Activated CD4-positive, alpha-beta T cell treated with anti-CD3 and anti-CD28 coated beads, Interleukin-2, amount 10 ng/mL, durations not matched to agents 7 days and 5 days (primary cell): ENCODE results near the gene ADCY7. TPM values are rescaled to one million over a fixed set of nuclear protein-coding genes. Genes with fewer than 3 reads are reported as not detected.
A peak's percentile ranks its signal among the peaks of the same experiment; 100 is the strongest.
"Not testable (repeated sequence)": the region's sequence is repeated elsewhere in the genome, so short reads cannot be mapped to it uniquely, and the experiment has no call there.

Source experiments
- CTCF ChIA-PET: fragments of 350-600 bp; sonication (Branson Sonifier 250); formaldehyde crosslinking; loops from one replicate; lab custom pipeline; 2021; ENCODE audit warnings: antibody characterized with exemption; lab: Charles Lee
- POLR2A ChIA-PET: fragments of 350-600 bp; sonication (Branson Sonifier 250); formaldehyde crosslinking; loops from one replicate; lab custom pipeline; 2021; ENCODE audit warnings: antibody characterized with exemption; lab: Charles Lee
- DNase-seq: peaks from one replicate; pipeline ENCODE4 v3.0.0-alpha.2; 2020
- H3K27ac Mint-ChIP-seq: one replicate; pipeline ENCODE4 v1.8.0; 2021; ENCODE audit warnings: mild to moderate bottlenecking, moderate library complexity, mixed read lengths
- H3K27me3 Mint-ChIP-seq: one replicate; pipeline ENCODE4 v1.8.0; 2021; ENCODE audit warnings: mixed read lengths
- H3K36me3 Mint-ChIP-seq: one replicate; pipeline ENCODE4 v1.8.0; 2021; ENCODE audit warnings: low read depth, mixed read lengths
- H3K4me1 Mint-ChIP-seq: one replicate; pipeline ENCODE4 v1.8.0; 2021; ENCODE audit warnings: mixed read lengths
- H3K4me3 Mint-ChIP-seq: one replicate; pipeline ENCODE4 v1.8.0; 2021; ENCODE audit warnings: mild to moderate bottlenecking, moderate library complexity, mixed read lengths
- H3K9me3 Mint-ChIP-seq: one replicate; pipeline ENCODE4 v1.8.0; 2021; ENCODE audit warnings: mixed read lengths
- total RNA-seq, 2 experiments: library from RNA; stranded (reverse); gene quantifications; one replicate each; pipeline ENCODE4 v1.2.3, GENCODE V29; 2021

The ADCY7 gene
- total RNA-seq, 2 experiments from 2014 or later, result 197 to 255 TPM

DNA sequence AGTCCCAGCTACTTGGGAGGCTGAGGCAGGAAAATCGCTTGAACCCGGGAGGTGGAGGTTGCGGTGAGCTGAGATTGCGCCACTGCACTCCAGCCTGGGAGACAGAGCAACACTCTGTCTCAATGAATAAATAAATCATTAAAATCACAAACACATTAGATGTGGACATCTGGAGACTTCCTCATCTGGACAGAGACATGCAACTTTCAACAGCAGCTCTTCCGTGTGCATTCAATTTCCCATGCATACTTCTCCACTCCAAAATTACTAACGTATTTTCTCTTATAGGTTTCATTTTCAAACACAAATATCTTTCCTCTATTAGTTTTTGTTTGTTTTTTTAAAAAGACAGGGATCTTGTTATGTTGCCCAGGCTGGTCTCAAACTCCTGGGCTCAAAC, 23.3 kb upstream of the ADCY7 start:
- POLR2A ChIA-PET, H3K9me3 Mint-ChIP-seq, H3K4me3 Mint-ChIP-seq, H3K36me3 Mint-ChIP-seq, DNase-seq, H3K27ac Mint-ChIP-seq: not testable (repeated sequence)
- CTCF ChIA-PET, result interaction anchor here (1.2 to 4.4 kb wide), 2 partner anchors 29 to 218 kb away, joined by 3 to 12 read pairs; partner anchors contain the start of gene CNEP1R1
- peaks cover 14% of the 10 kb centered on the region for H3K27me3 Mint-ChIP-seq
- H3K4me1 Mint-ChIP-seq, result peaks cover 25% of the 10 kb centered on the region

DNA sequence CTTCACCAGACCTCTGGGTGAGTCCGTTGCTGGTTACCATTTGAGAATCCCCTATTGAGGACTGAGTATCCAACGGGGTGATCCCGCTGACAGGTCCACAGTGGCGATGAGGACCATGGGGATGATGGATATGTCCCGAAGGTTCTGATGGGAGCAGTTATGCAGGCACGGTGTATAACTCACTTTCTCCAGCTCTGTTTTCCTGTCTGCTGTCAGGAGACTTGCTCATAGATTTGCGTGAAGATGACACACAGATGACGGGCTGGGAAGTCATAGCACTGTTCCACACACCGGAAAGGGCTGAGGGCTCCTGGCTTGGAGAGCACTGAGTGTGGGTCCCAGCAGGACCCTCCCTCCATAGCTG, 22.2 kb upstream of the ADCY7 start:
- no peak for DNase-seq
- Mint-ChIP-seq H3K4me1 (peaks cover 27% of the 10 kb centered on the region), H3K4me3 (no peak overlapping the region), H3K27ac (no peak overlapping the region), H3K36me3 (peaks cover 2% of the 10 kb centered on the region), H3K9me3 (no peaks in the 10 kb centered on the region), H3K27me3 (peaks cover 14% of the 10 kb centered on the region)
- ChIA-PET CTCF (interaction anchor here (1.1 to 4.4 kb wide), 2 partner anchors 11 to 219 kb away, joined by 3 to 12 read pairs; partner anchors contain the start of gene CNEP1R1), POLR2A (no interaction called here)

DNA sequence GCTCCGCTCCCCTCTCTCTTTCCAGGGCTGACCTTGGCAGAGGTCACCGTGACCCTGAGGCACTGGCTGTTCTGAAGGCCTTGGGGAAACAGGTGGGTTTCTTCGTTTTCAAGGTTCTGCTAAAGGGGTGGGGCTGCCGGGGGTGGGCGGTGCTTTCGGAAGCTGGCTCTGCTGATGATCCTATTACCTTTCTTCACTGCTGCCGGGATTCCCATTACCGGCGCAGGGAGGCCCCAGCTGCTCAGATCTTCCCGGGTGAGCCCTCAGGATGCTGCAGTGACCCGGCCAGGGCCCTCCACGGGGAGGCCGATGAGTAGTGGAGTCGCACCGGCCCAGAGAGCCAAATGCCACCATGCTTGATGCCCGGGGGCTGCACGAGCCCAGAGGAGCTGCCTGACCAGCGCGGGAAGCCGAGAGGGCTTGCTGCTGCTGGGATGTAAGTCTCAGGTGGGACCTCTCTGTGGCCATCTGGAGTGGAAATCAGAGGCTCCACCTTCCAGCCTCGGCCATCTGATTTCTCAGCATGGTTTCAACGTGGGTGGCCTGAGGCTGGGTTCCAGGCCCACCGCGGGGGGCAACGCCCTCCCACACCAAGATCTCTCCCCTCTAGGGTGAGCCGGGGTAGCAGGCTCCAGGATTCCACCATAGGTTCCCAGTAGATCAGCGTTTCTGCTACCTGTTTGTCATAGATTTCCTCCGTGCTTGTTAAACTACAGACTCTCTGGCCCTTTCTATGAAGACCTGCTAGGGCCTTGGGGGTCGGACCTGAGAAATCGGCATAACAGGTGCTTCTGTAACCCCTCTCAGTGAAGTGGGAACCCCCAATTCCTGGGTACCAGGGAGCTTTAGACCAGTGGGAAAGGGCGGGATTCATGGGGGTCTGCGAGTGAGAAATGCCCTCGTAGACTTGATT, 21.6 kb upstream of the ADCY7 start:
- POLR2A ChIA-PET, result no interaction called here
- peaks cover 14% of the 10 kb centered on the region for H3K27me3 Mint-ChIP-seq

DNA sequence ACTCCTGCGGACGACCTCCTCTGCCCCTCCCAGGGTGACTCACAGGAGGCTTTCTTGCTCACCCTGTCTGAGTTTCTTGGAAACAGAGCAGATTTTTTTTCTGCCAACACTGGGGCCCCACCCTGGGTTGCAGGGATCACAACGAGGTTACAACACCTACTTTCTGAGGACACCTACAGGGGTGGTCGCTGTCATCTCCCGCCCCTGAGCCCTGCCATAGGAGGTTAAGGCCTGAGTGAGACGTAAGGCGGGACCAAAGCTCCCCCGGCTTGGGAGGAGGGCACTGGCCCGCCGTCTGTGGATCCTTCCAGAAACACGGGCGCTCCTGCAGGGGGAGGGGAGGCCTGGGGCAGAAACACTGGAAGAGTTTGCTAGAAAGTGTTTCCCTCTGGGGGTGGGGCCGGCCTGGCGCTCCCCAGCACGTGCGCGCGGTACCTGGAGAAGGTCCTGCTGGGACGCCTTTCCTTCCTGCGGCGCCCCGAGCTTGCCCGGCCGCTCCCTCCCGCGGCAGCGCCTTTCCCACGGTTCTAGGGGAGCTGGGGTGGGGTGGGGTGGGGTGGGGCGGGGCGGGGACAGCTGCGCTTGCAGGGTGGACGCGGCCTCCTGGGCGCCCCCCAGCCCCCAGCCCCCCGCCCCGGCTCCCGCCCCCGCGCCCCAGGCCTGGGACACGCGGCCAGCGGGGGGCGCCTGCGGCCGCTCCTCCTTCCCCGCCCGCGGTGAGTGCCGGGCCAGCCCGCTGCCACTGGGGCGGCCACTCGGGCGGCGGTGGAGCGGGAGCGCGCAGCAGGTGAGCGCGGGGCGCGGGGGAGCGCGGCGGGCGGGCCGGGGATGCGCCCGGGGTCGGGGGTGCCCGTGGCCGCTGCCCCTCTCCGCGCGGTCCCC, 20.7 kb upstream of the ADCY7 start:
- peaks cover 29% of the 10 kb centered on the region for H3K4me1 Mint-ChIP-seq
- ChIA-PET CTCF (interaction anchor here (1.2 to 4.4 kb wide), 7 partner anchors 9 to 561 kb away, joined by 3 to 12 read pairs (median 3); partner anchors contain the start of gene CNEP1R1), POLR2A (no interaction called here)
- no peaks in the 10 kb centered on the region for H3K9me3 Mint-ChIP-seq
- H3K27me3 Mint-ChIP-seq, result peaks cover 7% of the 10 kb centered on the region
- H3K36me3 Mint-ChIP-seq, result peaks cover 2% of the 10 kb centered on the region
- DNase-seq, result peak; percentile 60
- peak overlapping the region; percentile 78 for H3K4me3 Mint-ChIP-seq
- H3K27ac Mint-ChIP-seq, result peak overlapping the region; percentile 85

More for the DNA sequence above, 21.6 kb upstream of the ADCY7 start:
- Mint-ChIP-seq H3K36me3 (peaks cover 2% of the 10 kb centered on the region), H3K4me3 (peak overlapping the region; percentile 78), H3K27ac (peak overlapping the region; percentile 85), H3K9me3 (no peaks in the 10 kb centered on the region), H3K4me1 (peaks cover 28% of the 10 kb centered on the region)
- CTCF ChIA-PET, result interaction anchor here (1.1 to 4.4 kb wide), 6 partner anchors 10 to 561 kb away, joined by 3 to 12 read pairs (median 3); partner anchors contain the start of gene CNEP1R1
- DNase-seq, result no peak

DNA sequence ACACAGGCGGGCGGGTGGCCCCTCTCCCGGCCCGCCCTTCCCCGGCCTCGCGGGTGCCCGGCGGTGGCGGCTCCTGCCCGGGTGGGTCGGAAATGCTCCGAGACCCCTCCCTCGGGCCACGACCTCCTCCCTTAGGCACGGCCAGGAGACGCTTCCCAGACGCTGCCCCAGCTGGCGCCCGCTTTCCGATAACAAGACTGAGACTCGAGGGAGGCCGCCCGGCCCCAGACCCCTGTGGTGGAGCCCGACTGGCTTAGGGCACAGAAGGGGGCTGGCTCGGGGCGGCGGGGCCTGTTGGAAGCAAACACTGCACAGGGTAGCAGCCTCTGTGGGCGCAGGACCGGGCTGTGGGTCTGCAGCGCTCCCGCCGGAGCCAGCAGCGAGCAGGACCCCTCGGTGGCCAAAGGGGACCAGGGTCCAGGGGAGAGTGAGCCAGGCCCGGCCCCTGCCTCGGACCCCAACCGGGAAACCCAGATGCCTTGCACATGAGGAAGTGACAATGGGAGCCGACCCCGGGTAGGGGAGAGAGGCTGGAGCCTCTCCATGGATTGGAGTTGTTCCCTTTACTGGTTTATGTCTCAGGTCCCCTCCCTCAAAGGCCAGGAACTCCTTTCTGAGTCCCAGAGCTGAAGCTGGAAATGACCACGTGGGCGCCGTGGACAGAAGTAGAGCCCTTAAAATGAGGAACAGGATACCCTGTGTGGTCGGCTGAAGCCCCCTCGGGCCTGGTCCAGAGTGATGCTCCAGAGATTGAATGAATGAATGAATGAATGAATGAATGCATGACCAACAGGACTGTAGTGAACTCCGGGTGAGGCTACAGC, 19.8 kb upstream of the ADCY7 start:
- peak overlapping the region; percentile 75 for H3K4me3 Mint-ChIP-seq
- peaks cover 3% of the 10 kb centered on the region for H3K27me3 Mint-ChIP-seq
- ChIA-PET CTCF (interaction anchor here (1.2 to 1.7 kb wide), 5 partner anchors 8 to 81 kb away, joined by 3 to 5 read pairs (median 3); no protein-coding TSS in a partner anchor), POLR2A (no interaction called here)
- peaks cover 2% of the 10 kb centered on the region for H3K36me3 Mint-ChIP-seq
- peak overlapping the region; percentile 19 for H3K27ac Mint-ChIP-seq
- peaks cover 32% of the 10 kb centered on the region for H3K4me1 Mint-ChIP-seq
- no peaks in the 10 kb centered on the region for H3K9me3 Mint-ChIP-seq
- DNase-seq, result no peak

DNA sequence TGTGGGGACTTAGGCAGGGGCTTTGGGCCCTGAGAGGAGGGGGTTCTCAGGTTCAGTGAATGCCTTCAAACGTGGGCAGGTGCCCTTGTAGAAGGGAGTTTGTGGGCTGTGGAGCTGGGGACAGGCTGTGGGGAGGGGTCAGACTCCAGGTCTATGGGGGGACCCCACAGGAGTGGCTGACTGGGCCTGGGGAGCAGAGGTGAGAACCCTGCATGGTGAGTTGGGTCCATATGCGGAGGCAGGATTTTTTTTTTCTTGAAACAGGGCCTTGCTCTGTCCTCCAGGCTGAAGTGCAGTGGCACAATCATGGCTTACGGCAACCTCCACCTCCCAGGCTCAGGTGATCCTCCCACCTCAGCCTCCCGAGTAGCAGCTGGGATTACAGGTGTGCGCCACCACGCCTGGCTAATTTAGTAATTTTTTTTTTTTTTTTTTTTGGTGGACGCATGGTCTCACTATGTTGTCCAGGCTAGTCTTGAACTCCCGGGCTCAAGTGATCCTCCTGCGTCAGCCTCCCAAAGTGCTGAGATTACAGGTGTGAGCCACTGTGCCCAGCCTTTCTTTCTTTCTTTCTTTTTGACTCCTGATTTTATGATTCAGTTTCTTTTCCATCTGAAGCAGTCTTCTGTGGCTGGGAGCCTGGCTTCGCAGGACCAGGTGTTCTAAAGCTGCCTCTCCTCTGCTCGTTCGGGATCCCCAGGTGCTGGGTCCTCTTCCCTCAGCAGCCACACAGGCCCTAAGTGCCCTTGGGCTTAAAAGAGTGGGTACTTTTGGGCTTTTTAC, 19.0 kb upstream of the ADCY7 start:
- CTCF ChIA-PET, result interaction anchor here (0.8 to 1.7 kb wide), 2 partner anchors 8 to 15 kb away, joined by 3 read pairs; no protein-coding TSS in a partner anchor
- DNase-seq, result no peak
- Mint-ChIP-seq H3K27me3 (peaks cover 3% of the 10 kb centered on the region), H3K4me1 (peaks cover 32% of the 10 kb centered on the region), H3K27ac (peak overlapping the region; percentile 79), H3K9me3 (no peaks in the 10 kb centered on the region), H3K4me3 (peak overlapping the region; percentile 75), H3K36me3 (peaks cover 2% of the 10 kb centered on the region)
- POLR2A ChIA-PET, result no interaction called here

DNA sequence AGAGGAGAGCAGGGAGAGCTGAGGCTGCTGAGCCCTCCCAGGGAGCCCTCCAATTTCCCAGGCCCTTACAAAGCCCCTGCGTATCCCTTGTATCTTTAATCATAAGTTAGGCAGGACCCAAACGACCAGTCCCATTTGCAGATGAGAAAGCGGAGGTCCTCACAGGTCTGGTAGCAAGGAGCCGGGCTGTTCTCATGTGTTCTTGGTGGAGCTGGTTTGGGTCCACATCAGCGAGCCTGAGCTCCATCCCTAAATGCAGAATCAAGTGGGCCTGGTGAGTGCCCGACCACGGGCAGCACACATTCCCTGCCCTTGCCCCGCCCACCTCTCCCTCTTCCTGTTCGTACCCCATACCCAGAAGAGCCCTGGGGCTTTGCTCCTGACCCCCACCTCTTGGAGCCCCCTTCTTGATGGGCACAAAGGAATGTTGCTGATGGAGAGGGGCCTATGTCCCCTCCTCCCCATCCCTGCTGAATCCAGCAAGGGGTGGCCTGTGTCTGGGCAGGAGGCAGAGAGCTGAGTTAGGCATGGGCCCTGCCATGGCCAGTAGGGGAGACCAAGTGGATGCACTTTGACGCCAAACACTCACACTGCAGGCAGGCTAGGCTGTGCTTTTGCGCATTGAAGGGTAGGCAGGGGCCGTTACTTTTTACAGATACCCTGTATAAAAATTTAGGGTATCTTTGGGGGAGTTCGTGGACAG, 18.3 kb upstream of the ADCY7 start:
- Mint-ChIP-seq H3K27ac (peak overlapping the region; percentile 79), H3K4me3 (peak overlapping the region; percentile 75), H3K27me3 (no peaks in the 10 kb centered on the region), H3K36me3 (peaks cover 2% of the 10 kb centered on the region), H3K4me1 (peaks cover 32% of the 10 kb centered on the region), H3K9me3 (no peaks in the 10 kb centered on the region)
- no peak for DNase-seq
- ChIA-PET POLR2A (no interaction called here), CTCF (interaction anchor here (0.8 to 1.3 kb wide), 3 partner anchors 8 to 12 kb away, joined by 3 to 4 read pairs (median 3); no protein-coding TSS in a partner anchor)

DNA sequence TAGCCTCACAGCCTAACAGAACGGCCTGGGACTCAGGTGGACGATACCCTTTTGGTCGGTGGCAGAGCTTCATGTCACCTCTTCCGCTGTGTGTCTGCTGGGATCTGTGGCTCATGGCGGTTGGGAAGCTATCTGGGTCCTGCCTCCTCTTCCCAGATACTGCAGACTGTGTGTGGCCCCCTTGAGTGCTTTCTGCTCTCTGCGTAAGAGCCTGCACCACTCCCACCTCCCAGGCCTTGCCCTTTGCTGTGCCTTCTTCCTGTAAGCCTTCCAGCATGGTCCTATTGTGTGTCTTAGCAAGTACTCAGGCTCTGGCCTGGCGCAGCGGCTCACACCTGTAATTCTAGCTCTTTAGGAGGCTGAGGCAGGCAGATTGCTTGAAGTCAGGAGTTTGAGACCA, 17.5 kb upstream of the ADCY7 start:
- ChIA-PET POLR2A (no interaction called here), CTCF (interaction anchor here (1.2 to 1.7 kb wide), 3 partner anchors 10 to 33 kb away, joined by 3 to 4 read pairs (median 3); no protein-coding TSS in a partner anchor)
- H3K27ac Mint-ChIP-seq, result peak overlapping the region; percentile 19
- H3K4me3 Mint-ChIP-seq, result no peak overlapping the region
- H3K36me3 Mint-ChIP-seq, result peaks cover 2% of the 10 kb centered on the region
- no peaks in the 10 kb centered on the region for H3K9me3 Mint-ChIP-seq
- H3K27me3 Mint-ChIP-seq, result no peaks in the 10 kb centered on the region
- peaks cover 32% of the 10 kb centered on the region for H3K4me1 Mint-ChIP-seq
- DNase-seq, result no peak

DNA sequence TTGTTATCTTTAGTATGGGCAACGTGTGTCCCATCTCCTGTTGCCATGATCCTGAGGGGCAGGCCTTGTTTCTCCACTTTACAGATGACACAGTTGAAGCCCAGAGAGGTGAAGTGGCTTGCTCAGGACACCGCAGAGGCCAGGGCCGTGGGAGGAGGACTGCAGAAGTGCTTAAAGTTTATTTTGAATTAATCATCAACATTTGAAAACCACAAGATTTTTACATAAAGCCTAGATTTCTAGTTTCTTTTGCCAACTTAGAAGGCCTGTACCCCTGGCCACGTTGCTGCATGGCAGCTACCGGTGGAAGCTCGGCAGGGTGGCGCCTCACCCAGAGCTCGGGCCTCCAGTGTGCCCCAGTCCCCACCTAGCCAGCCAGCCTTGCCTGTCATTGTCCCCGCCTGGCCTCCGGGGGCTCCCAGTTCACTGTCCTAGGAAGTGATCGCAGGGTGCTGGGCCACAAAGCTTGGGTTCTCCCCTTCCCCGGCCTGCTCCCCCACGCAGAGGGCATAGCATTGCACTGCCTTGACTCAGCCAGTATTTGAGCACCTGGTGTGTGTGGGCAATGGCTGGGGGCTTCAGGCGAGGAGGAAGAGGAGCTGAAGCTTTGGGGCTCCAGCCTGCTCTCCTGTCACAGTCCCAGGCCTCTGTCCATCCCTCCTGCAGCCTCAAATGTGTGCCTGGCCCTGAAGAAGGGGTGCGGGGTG, 14.8 kb upstream of the ADCY7 start:
- POLR2A ChIA-PET, result no interaction called here
- no peak overlapping the region for H3K27ac Mint-ChIP-seq
- H3K9me3 Mint-ChIP-seq, result no peaks in the 10 kb centered on the region
- peaks cover 2% of the 10 kb centered on the region for H3K27me3 Mint-ChIP-seq
- DNase-seq, result no peak
- CTCF ChIA-PET, result interaction anchor here (1.1 to 1.4 kb wide), 4 partner anchors 24 to 103 kb away, joined by 3 to 5 read pairs (median 4); no protein-coding TSS in a partner anchor
- no peak overlapping the region for H3K4me3 Mint-ChIP-seq
- peaks cover 4% of the 10 kb centered on the region for H3K36me3 Mint-ChIP-seq
- peaks cover 25% of the 10 kb centered on the region for H3K4me1 Mint-ChIP-seq

DNA sequence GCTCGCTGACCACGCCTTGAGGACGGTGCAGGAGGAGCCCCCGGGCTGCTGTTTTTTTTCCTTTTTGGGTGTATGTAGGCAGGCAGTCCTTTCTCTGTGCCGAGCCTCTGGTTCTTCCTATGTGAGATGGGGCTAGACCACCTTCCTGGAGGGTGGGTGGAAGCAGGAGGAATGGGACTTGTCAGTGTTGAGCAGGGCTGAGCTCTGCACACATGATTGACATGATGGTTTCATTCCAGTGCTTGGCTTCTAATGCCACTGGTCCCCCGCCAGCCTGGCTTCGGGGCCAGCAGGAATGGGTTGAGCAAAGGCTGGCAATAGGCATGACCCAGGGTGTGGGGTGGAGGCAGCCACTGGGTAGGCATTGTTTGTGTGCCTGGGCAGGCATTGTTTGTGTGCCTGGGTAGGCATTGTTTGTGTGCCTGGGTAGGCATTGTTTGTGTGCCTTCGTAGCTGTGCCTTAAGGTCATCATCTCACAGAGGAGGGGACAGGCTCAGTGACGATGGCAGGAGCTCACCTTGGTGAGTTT, 14.2 kb upstream of the ADCY7 start:
- Mint-ChIP-seq H3K4me1 (peaks cover 19% of the 10 kb centered on the region), H3K36me3 (peaks cover 2% of the 10 kb centered on the region), H3K27me3 (peaks cover 4% of the 10 kb centered on the region), H3K4me3 (no peak overlapping the region), H3K27ac (no peak overlapping the region), H3K9me3 (no peaks in the 10 kb centered on the region)
- ChIA-PET CTCF (interaction anchor here (0.5 to 1.4 kb wide), 5 partner anchors 23 to 103 kb away, joined by 3 to 5 read pairs (median 4); no protein-coding TSS in a partner anchor), POLR2A (no interaction called here)
- no peak for DNase-seq
